Mesendoderm (in vitro differentiated cells): Measurements from ENCODE around the gene MXI1.
"Not testable (repeated sequence)": the region's sequence is repeated elsewhere in the genome, so short reads cannot be mapped to it uniquely, and the experiment has no call there.

Source experiments
- DNase-seq: peaks from one replicate; pipeline ENCODE4 v3.0.0; 2013
- H2AK5ac ChIP-seq: 2 replicates; pipeline ENCODE4 v1.6.1; 2013; ENCODE audit warnings: low read length, inconsistent platforms
- H2BK120ac ChIP-seq: 2 replicates; pipeline ENCODE4 v1.6.1; 2013; ENCODE audit warnings: low read depth, mild to moderate bottlenecking, low read length, moderate library complexity, mixed read lengths
- H2BK15ac ChIP-seq: replicated peaks from 2 replicates; pipeline ENCODE4 v1.6.1; 2013; ENCODE audit warnings: low read depth, mild to moderate bottlenecking, moderate library complexity
- H2BK5ac ChIP-seq: 2 replicates; pipeline ENCODE4 v1.6.1; 2013; ENCODE audit warnings: low read length, inconsistent platforms
- H3K18ac ChIP-seq: 2 replicates; pipeline ENCODE4 v1.6.1; 2013; ENCODE audit warnings: mild to moderate bottlenecking, low read length, mixed read lengths
- H3K23ac ChIP-seq: one replicate; pipeline ENCODE4 v1.6.1; 2013; ENCODE audit warnings: low read length
- H3K27ac ChIP-seq: 2 replicates; pipeline ENCODE4 v1.5.1; 2013; ENCODE audit warnings: low read depth, mild to moderate bottlenecking, inconsistent platforms, low read length, moderate library complexity
- H3K27me3 ChIP-seq: 2 replicates; pipeline ENCODE4 v1.6.1; 2013; ENCODE audit warnings: low read length, control low read depth, mild to moderate bottlenecking, inconsistent platforms; ENCODE audit not compliant: insufficient read depth, poor library complexity
- H3K36me3 ChIP-seq: 2 replicates; pipeline ENCODE4 v1.6.1; 2013; ENCODE audit warnings: low read length, inconsistent platforms; ENCODE audit not compliant: control insufficient read depth, insufficient read depth
- H3K4ac ChIP-seq: one replicate; pipeline ENCODE4 v1.6.1; 2013; ENCODE audit warnings: low read depth, mild to moderate bottlenecking, low read length, moderate library complexity
- H3K4me1 ChIP-seq: 2 replicates; pipeline ENCODE4 v1.6.1; 2013; ENCODE audit warnings: low read depth, low read length, inconsistent platforms; ENCODE audit not compliant: control insufficient read depth
- H3K4me2 ChIP-seq: 2 replicates; pipeline ENCODE4 v1.6.1; 2013; ENCODE audit warnings: low read length
- H3K4me3 ChIP-seq: 2 replicates; pipeline ENCODE4 v1.5.1; 2013; ENCODE audit warnings: mild to moderate bottlenecking, low read length
- H3K56ac ChIP-seq: one replicate; pipeline ENCODE4 v1.6.1; 2013; ENCODE audit warnings: low read length
- H3K79me1 ChIP-seq: 2 replicates; pipeline ENCODE4 v1.6.1; 2013; ENCODE audit warnings: low read length, inconsistent platforms
- H3K79me2 ChIP-seq: 2 replicates; pipeline ENCODE4 v1.6.1; 2013; ENCODE audit warnings: mild to moderate bottlenecking, low read length; ENCODE audit not compliant: control insufficient read depth, insufficient read depth
- H3K9ac ChIP-seq: 2 replicates; pipeline ENCODE4 v1.6.1; 2013; ENCODE audit warnings: low read length, inconsistent platforms
- H4K5ac ChIP-seq: one replicate; pipeline ENCODE4 v1.6.1; 2013; ENCODE audit warnings: low read length
- H4K8ac ChIP-seq: one replicate; pipeline ENCODE4 v1.6.1; 2013; ENCODE audit warnings: low read depth, mild to moderate bottlenecking, control low read depth, low read length, moderate library complexity
- WGBS: extraction: QIAGEN DNeasy Blood & Tissue Kit; methylation state at CpG from one replicate; pipeline ENCODE4 v1.1.7; 2013; ENCODE audit warnings: low lambda C conversion rate, missing lambda C conversion rate; ENCODE audit not compliant: insufficient coverage; ENCODE audit errors: extremely low coverage; 5-methylcytosine and 5-hydroxymethylcytosine counted together

The MXI1 gene

DNA sequence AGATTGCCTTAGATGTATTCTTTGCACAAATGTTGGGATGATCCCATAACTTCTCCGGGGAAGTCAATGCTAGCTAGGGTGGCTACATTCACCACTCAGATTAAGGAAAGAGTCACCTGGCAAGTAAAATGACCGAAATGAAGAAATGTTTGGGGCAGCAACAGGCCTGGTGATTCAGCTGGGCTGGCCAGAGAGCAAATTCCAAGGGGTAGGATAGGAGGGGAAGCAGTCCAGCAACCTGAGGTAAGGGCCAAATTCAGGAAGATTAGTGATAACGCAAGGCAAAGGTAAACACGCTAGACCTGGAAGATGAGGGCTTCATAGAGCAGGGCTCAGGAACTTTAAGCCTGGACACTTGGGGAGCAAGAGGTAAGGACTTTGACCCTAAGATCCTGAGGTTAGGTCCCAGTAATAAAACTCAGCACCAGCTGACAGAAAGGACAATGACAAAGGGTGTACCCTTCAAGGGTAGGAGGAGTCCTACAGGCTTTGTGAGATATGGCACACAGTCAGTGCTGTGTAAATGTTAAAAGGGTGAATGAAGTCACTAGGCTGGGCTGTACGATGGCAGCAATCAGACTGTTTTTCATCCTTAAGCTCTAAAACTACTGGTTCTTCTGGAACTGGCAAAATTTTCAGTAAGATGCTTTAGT, 120.0 kb downstream of the MXI1 start:
- Histone ChIP-seq H3K79me1 (no peaks in the 10 kb centered on the region), H3K36me3 (no peaks in the 10 kb centered on the region), H3K4me1 (peaks cover 5% of the 10 kb centered on the region), H2AK5ac (peak overlapping the region; percentile 11), H4K5ac (no peak overlapping the region), H2BK5ac (no peak overlapping the region), H3K23ac (no peak overlapping the region), H3K27ac (no peak overlapping the region), H4K8ac (no peak overlapping the region), H3K9ac (no peak overlapping the region), H3K4me3 (no peak overlapping the region), H3K18ac (no peak overlapping the region), H3K4ac (no peak overlapping the region), H3K27me3 (no peaks in the 10 kb centered on the region), H3K56ac (no peak overlapping the region), H2BK120ac (no peak overlapping the region), H2BK15ac (no peak overlapping the region), H3K4me2 (no peak overlapping the region), H3K79me2 (no peaks in the 10 kb centered on the region)
- DNase-seq, result no peak
- no CpG with 5 or more reads among the region's 5 CpGs for WGBS

DNA sequence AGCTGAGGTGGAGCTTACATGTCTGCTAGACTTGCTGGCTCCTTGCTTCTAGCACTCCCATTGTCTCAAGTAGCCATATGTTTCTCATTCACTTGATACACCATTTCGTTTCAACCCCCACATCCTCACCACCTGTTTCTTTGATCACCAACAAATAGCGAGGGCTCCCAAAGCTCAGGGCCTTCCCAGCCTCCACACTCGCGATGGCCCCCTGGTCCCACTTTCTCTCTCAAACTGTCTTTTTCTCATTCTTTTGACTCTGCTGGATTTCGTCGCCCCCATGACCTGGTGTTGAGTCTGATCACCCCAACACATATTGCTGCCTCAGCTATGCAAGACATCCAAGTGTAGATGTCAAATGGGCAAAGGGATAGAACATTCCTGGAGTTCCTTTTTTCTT, 123.3 kb downstream of the MXI1 start:
- Histone ChIP-seq H3K79me1 (no peaks in the 10 kb centered on the region), H3K9ac (no peak overlapping the region)
- no CpG with 5 or more reads among the region's 6 CpGs for WGBS

DNA sequence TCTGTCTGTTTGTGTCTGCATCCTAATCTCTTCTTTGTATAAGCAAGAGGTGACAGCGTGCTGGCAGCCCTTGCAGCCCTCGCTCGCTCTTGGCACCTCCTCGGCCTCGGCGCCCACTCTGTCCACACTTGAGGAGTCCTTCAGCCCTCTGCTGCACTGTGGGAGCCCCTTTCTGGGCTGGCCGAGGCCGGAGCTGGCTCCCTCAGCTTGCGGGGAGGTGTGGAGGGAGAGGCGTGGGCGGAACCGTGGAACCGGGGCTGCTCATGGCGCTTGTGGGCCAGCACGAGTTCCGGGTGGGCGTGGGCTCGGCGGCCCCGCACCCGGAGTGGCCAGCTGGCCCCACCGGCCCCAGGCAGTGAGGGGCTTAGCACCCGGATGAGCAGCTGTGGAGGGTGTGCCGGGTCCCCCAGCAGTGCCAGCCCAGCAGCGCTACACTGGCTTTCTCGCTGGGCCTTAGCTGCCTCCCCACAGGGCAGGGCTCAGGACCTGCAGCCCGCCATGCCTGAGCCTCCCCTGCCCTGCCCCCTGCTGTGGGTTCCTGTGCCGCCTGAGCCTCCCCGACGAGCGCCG, 123.9 kb downstream of the MXI1 start:
- not testable (repeated sequence) for H3K36me3 ChIP-seq, H2BK120ac ChIP-seq, H3K9ac ChIP-seq, H3K4me1 ChIP-seq, H3K4me3 ChIP-seq, H3K27ac ChIP-seq, H3K27me3 ChIP-seq, H3K23ac ChIP-seq, H4K8ac ChIP-seq, H3K79me2 ChIP-seq, DNase-seq, H3K4ac ChIP-seq, H3K56ac ChIP-seq, H3K18ac ChIP-seq, H2BK5ac ChIP-seq, H3K79me1 ChIP-seq, H2AK5ac ChIP-seq, H3K4me2 ChIP-seq, H4K5ac ChIP-seq, H2BK15ac ChIP-seq
- WGBS, result no CpG with 5 or more reads among the region's 32 CpGs

More for the DNA sequence above, 123.3 kb downstream of the MXI1 start:
- Histone ChIP-seq H3K27me3 (no peaks in the 10 kb centered on the region), H3K23ac (no peak overlapping the region), H2BK120ac (no peak overlapping the region), H3K79me2 (no peaks in the 10 kb centered on the region), H3K36me3 (no peaks in the 10 kb centered on the region), H2BK5ac (no peak overlapping the region), H2AK5ac (no peak overlapping the region), H3K56ac (no peak overlapping the region), H3K27ac (no peak overlapping the region), H3K4me3 (no peak overlapping the region), H4K5ac (no peak overlapping the region), H3K18ac (no peak overlapping the region), H4K8ac (no peak overlapping the region), H3K4me2 (no peak overlapping the region), H3K4ac (no peak overlapping the region), H2BK15ac (no peak overlapping the region), H3K4me1 (no peaks in the 10 kb centered on the region)
- no peak for DNase-seq

DNA sequence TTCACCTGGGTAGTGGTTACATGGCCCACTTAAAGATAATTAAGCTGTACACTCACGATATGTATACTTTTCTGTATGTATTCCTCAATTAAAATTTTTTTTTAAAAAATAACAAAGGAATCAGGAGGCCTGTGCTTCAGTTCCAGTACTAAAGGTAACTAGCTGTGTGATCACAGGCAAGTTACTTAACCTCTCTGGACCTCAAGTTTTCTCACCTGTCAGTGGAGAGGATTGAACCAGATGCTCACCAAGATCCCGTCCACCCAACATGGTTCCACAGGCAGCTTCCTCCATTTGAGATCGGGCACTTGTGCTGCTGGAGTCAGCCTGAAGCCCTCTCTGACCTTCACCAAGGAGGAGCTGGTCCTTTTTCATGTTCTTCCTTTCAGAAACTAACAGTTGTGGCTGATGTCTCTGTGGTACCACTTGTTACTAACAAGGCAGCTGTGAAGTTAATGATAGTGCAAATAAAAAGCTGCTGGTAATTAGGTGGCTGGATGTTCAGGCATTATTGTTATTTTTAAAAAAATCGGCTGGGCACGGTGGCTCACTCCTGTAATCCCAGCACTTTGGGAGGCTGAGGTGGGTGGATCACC, 126.8 kb downstream of the MXI1 start:
- H3K27ac ChIP-seq, result no peak overlapping the region
- H2AK5ac ChIP-seq, result no peak overlapping the region
- H4K8ac ChIP-seq, result no peak overlapping the region
- H3K4me3 ChIP-seq, result no peak overlapping the region
- DNase-seq, result no peak
- no peak overlapping the region for H2BK120ac ChIP-seq
- no peak overlapping the region for H3K23ac ChIP-seq
- H3K27me3 ChIP-seq, result no peaks in the 10 kb centered on the region
- H3K9ac ChIP-seq, result no peak overlapping the region
- no peaks in the 10 kb centered on the region for H3K36me3 ChIP-seq
- H3K4me1 ChIP-seq, result peaks cover 3% of the 10 kb centered on the region
- H3K4me2 ChIP-seq, result no peak overlapping the region
- H3K79me2 ChIP-seq, result no peaks in the 10 kb centered on the region
- no peak overlapping the region for H3K56ac ChIP-seq
- H3K4ac ChIP-seq, result no peak overlapping the region
- H4K5ac ChIP-seq, result no peak overlapping the region
- no CpG with 5 or more reads among the region's 5 CpGs for WGBS
- no peaks in the 10 kb centered on the region for H3K79me1 ChIP-seq
- no peak overlapping the region for H2BK5ac ChIP-seq
- H2BK15ac ChIP-seq, result no peak overlapping the region
- H3K18ac ChIP-seq, result no peak overlapping the region

DNA sequence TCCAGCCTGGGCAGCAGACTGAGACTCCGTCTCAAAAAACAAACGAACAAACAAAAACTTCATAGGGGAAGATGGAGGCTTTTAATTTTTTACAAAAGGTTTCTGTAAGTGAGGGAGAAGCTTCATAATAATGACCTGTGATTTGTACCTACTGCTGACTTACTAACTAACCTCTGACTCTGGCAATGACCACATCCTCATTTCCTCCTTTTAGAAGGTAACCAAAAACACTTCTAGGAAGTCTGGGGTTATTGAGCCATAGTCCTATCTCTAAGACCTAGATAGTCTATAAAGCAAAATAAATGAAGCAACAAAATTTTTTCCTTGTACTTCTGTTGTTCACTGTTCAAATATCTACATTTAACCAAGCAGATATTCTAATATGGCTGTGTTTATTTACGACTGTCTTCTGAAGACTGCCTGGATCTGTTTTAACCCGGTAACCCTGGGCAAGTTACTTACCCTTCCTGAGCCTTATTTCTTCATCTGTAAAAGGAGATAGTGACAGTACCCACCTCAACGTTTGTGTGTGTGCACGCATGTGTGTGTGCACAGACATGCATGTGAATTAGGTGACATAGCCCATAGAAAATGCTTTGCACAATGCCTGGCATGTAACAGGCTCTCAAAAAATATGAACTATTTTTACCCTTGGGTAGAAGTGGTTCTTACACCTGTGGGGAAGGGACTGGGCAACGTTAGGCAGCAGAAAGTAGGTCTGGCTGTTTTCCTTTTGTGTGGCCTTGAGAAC, 128.1 kb downstream of the MXI1 start:
- Histone ChIP-seq H2BK5ac (no peak overlapping the region), H4K5ac (no peak overlapping the region), H3K9ac (no peak overlapping the region), H3K36me3 (no peaks in the 10 kb centered on the region), H3K56ac (no peak overlapping the region), H3K23ac (no peak overlapping the region), H3K27ac (no peak overlapping the region), H2AK5ac (no peak overlapping the region), H3K18ac (no peak overlapping the region), H4K8ac (no peak overlapping the region), H2BK120ac (no peak overlapping the region), H2BK15ac (no peak overlapping the region), H3K4me3 (no peak overlapping the region), H3K4me1 (peaks cover 3% of the 10 kb centered on the region), H3K79me1 (no peaks in the 10 kb centered on the region), H3K79me2 (no peaks in the 10 kb centered on the region), H3K4ac (no peak overlapping the region), H3K4me2 (no peak overlapping the region), H3K27me3 (no peaks in the 10 kb centered on the region)
- no CpG with 5 or more reads among the region's 7 CpGs for WGBS
- no peak for DNase-seq
